ENCODE measurements around the gene EPAS1.

DNA sequence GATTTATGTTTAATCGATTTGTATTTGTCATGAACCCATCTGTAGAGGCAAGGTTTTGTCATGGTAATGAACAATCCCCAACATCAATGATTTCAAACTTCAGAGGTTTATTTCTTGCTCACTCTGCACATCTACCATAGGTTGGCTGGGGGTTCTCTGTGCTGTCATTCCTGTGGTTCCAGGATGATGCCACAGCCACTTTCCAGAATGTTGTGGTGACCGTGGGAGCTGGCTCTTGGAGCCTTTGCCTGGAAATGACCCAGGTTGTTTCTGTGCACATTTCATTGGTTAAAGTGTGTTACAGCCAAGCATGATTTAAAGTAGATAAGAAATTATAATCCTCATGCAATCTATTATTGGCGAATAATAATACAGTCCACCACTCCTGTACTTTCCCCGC is 28.2 kb upstream of the EPAS1 start:
- TF ChIP-seq POLR2A (IDR thresholded peaks at IDR 0.05; ENCODE audit: low read length) (no peak), GATA1 (IDR thresholded peaks at IDR 0.05; ENCODE audit: low read depth, low read length) (no peak)

All from erythroblast (primary cell).